ENCODE data around the gene SCD5. TPM values are rescaled to one million over a fixed set of nuclear protein-coding genes. Genes with fewer than 3 reads are reported as not detected.
"Not testable (repeated sequence)": the region's sequence is repeated elsewhere in the genome, so short reads cannot be mapped to it uniquely, and the experiment has no call there.

SCD5 gene
- 10 to 100 TPM in 9 of 10 donors, 1 to 10 TPM in 1; 8.5 to 17.3 (median 11.9) TPM for polyA plus RNA-seq (ENCODE audit: insufficient read length in 10 of 10)
- long read RNA-seq, donor 1, transcript SCD5-202 (5 exons, 3,101 nt) = major isoform, 5 of 5 reads
- long read RNA-seq, donor 1, partial matches to known transcripts = 0 of 5 reads
- long read RNA-seq, donor 1, other reads (novel, unspliced or antisense) = 0 of 5 reads
- long read RNA-seq, donor 2, partial matches to known transcripts = 0 of 2 reads
- long read RNA-seq, donor 2, other reads (novel, unspliced or antisense) = 0 of 2 reads
- long read RNA-seq, donor 3 = 0 reads
- long read RNA-seq, donor 4, partial matches to known transcripts = 0 of 3 reads
- long read RNA-seq, donor 4, other reads (novel, unspliced or antisense) = 0 of 3 reads
- long read RNA-seq, donor 5 = 0 reads
- long read RNA-seq, donor 6, partial matches to known transcripts = 0 of 3 reads
- long read RNA-seq, donor 6, other reads (novel, unspliced or antisense) = 0 of 3 reads
- long read RNA-seq, donor 7, partial matches to known transcripts = 7 of 9 reads
- long read RNA-seq, donor 7, other reads (novel, unspliced or antisense) = 0 of 9 reads
- long read RNA-seq, donor 8, partial matches to known transcripts = 0 of 2 reads
- long read RNA-seq, donor 8, other reads (novel, unspliced or antisense) = 0 of 2 reads
- long read RNA-seq, donor 9, partial matches to known transcripts = 0 of 1 reads
- long read RNA-seq, donor 9, other reads (novel, unspliced or antisense) = 0 of 1 reads

- DNase-seq = peak; percentile 81 to 95 (median 94)
These were observed at the start of gene SCD5 for GRCh38 chr4:82798168-82799005. Gene SCD5 (minus strand): TSS chr4:82798796. CDS start chr4:82798537, 259 bp downstream.

DNA sequence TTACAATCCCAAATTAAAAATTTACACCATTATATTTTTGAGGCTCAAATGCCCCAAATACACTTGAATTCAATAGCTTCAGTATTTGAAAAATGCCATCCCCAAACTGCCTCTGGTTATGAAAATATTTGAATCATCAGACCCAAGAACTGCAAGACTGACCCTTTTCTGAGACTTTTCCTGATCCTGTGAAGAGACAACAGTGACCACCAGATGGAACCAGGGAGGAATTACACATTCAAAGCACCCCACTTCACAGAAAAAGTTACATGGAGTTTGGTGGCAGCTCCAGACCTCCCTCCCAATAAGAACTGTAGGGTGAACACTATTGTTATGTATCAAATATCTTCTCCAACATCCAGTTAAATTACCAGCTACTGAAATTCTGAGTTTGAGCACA is 44.0 kb upstream of the SCD5 start:
- no peak for DNase-seq

GRCh38 chr4:82839624-82840023 is 41.0 kb upstream of the SCD5 start:
- no peak for DNase-seq

DNA sequence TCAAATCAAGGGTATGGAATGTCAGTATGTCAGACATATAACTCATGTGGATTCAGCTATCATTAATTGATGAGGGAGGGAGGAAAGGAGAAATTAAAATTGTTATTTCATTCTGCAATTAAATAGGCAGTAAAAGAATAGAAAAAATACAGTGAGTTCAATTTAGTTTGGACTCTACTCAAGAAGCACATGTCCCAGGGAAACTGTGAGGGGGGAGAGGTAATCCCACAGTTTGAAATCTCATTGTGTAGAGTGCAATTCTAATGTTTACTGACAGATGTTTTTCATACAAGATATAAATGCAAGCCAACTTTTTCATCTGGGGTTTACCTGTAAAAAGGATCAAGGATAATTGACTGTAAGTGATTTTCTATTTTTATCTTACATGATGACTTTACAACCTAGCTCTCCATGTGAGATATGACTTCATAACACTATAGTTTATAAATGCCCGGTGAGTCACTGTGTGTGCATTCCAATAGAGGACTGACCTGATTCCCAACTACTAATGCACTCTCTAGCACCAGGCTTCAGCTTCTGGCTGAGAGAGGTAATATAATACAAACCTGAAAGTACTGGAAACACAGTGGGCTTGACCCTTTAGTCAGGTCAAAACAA is 35.2 kb upstream of the SCD5 start:
- DNase-seq = peak in 2 of 3 donors; percentile 18 to 70

DNA sequence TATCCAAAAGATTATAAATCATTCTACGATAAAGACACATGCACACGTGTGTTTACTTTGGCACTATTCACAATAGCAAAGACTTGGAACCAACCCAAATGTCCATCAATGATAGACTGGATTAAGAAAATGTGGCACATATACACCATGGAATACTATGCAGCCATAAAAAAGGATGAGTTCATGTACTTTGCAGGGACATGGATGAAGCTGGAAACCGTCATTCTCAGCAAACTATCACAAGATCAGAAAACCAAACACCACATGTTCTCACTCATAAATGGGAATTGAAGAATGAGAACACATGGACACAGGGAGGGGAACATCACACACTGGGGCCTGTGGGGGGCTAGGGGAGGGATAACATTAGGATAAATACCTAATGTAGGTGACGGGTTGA is 34.5 kb upstream of the SCD5 start:
- not testable (repeated sequence) for DNase-seq

- DNase-seq = no peak
These were observed 26.8 kb upstream of the SCD5 start for GRCh38 chr4:82825425-82825824.

GRCh38 chr4:82823062-82823461 is 24.5 kb upstream of the SCD5 start:
- peak in 1 of 3 donors; percentile 17 for DNase-seq

- DNase-seq = no peak
These were observed 22.1 kb upstream of the SCD5 start for GRCh38 chr4:82820689-82821088.

GRCh38 chr4:82818664-82819662 is 20.4 kb upstream of the SCD5 start:
- DNase-seq = no peak

GRCh38 chr4:82816874-82817273 is 18.3 kb upstream of the SCD5 start:
- DNase-seq = not testable (repeated sequence)

- no peak for DNase-seq
These were observed 15.4 kb upstream of the SCD5 start for GRCh38 chr4:82814034-82814433.

- DNase-seq = no peak
These were observed 13.3 kb upstream of the SCD5 start for GRCh38 chr4:82811838-82812341.

DNA sequence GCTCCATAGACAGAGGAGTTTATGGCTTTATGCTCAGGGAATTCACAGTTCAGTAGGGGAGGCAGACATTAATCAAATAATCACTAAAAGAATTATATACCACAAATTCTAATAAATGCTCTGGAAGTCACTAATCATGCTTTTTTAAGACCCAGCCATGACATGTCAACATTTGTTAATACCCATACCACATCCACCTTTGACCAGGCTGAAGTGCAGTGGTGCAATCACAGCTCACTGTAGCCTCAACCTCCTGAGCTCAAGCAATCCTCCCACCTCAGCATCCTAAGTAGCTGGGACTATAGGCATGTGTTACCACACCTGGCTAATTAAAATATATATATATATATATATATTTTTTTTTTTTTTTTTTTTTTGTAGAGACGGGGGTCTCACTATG is 12.8 kb upstream of the SCD5 start:
- DNase-seq = no peak

GRCh38 chr4:82810176-82810575 is 11.6 kb upstream of the SCD5 start:
- DNase-seq = peak in 1 of 3 donors; percentile 13

DNA sequence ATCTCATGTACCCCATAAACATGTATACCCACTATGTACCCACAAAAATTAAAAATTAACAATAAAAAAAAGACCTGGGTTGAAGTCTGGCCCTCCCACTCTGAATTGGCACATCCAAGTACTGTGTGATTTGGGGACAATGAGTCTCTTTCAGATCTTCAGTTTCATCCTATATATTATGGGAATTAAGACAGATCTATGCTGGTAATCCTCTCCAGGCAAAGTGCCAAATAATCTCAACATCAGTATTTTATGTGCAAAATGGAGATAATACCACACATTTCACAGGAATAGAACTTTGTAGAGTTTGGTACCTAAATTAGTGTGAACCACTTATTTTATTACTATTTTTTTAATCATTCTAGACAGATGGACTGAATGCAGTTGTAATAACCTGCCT is 11.0 kb upstream of the SCD5 start:
- no peak for DNase-seq

GRCh38 chr4:82803746-82804145 is 5.2 kb upstream of the SCD5 start:
- DNase-seq = no peak

DNA sequence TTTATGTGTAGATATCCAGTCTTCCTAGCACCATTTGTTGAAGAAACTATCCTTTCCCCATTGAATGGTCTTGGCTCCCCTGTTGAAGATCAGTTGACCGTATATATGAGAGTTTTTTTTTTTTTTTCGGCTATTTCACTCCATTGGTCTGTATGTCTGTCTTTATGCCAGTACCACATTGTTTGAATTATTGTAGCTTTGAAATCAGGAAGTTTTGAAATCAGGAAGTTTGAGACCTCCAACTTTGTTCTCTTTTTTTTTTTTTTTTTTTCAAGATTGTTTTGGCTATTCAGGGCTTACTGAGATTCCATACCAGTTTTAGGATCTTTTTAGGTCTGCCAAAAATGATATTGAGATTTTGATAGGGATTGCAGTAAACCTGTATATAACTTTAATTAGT is 4.3 kb upstream of the SCD5 start:
- no peak for DNase-seq

- peak in 2 of 3 donors; percentile 25 to 60 for DNase-seq
These were observed 3.4 kb upstream of the SCD5 start for GRCh38 chr4:82801910-82802521.

GRCh38 chr4:82799006-82799881 is 648 bp upstream of the SCD5 start:
- no peak for DNase-seq
